Hepatocyte (in vitro differentiated cells): ENCODE measurements around the gene EVA1A. TPM values are rescaled to one million over a fixed set of nuclear protein-coding genes. Genes with fewer than 3 reads are reported as not detected.

Experiments used
- DNase-seq: peaks from one replicate; pipeline ENCODE4 v3.0.0-alpha.2; 2016; ENCODE audit warnings: low spot score
- H2AFZ ChIP-seq: fragments of 200-600 bp; sonication (generic); 2 replicates; pipeline ENCODE4 v1.6.0; 2016; ENCODE audit warnings: antibody characterized with exemption, mild to moderate bottlenecking
- H3K27ac ChIP-seq: fragments of 200-600 bp; sonication (generic); 2 replicates; pipeline ENCODE4 v1.5.1; 2016; ENCODE audit warnings: mild to moderate bottlenecking
- H3K27me3 ChIP-seq: fragments of 200-600 bp; sonication (generic); 2 replicates; pipeline ENCODE4 v1.6.1; 2016
- H3K36me3 ChIP-seq: fragments of 200-600 bp; sonication (generic); replicated peaks from 2 replicates; pipeline ENCODE4 v1.5.1; 2016; ENCODE audit warnings: low read depth; ENCODE audit not compliant: insufficient read depth
- H3K4me1 ChIP-seq: fragments of 200-600 bp; sonication (generic); 2 replicates; pipeline ENCODE4 v1.5.1; 2016; ENCODE audit warnings: mild to moderate bottlenecking, moderate library complexity; ENCODE audit not compliant: insufficient read depth
- H3K4me2 ChIP-seq: fragments of 200-600 bp; sonication (generic); 2 replicates; pipeline ENCODE4 v1.6.0; 2016
- H3K4me3 ChIP-seq: fragments of 200-600 bp; sonication (generic); 2 replicates; pipeline ENCODE4 v1.5.1; 2016; ENCODE audit warnings: mild to moderate bottlenecking
- H3K79me2 ChIP-seq: fragments of 200-600 bp; sonication (generic); 2 replicates; pipeline ENCODE4 v1.6.0; 2017; ENCODE audit warnings: mild to moderate bottlenecking
- H3K9me2 ChIP-seq: fragments of 200-600 bp; sonication (generic); replicated peaks from 2 replicates; pipeline ENCODE4 v1.6.0; 2017; ENCODE audit warnings: mild to moderate bottlenecking; ENCODE audit not compliant: insufficient read depth
- H3K9me3 ChIP-seq: fragments of 200-600 bp; sonication (generic); 2 replicates; pipeline ENCODE4 v1.5.1; 2016; ENCODE audit warnings: low read depth, mild to moderate bottlenecking
- H4K20me1 ChIP-seq: fragments of 200-600 bp; sonication (generic); 2 replicates; pipeline ENCODE4 v1.6.0; 2016; ENCODE audit warnings: mild to moderate bottlenecking; ENCODE audit not compliant: insufficient read depth, poor library complexity, severe bottlenecking
- CTCF ChIP-seq: fragments of 200-600 bp; sonication (generic); IDR thresholded peaks from 2 replicates; pipeline ENCODE4 v1.5.1; 2016; ENCODE audit warnings: antibody characterized with exemption, mild to moderate bottlenecking; ENCODE audit not compliant: poor library complexity
- EZH2 ChIP-seq: fragments of 200-600 bp; sonication (generic); IDR thresholded peaks from 2 replicates; pipeline ENCODE4 v1.6.1; 2016; ENCODE audit warnings: antibody characterized with exemption, mild to moderate bottlenecking, borderline replicate concordance
- EZH2phosphoT487 ChIP-seq: fragments of 200-600 bp; sonication (generic); IDR thresholded peaks from one replicate; pipeline ENCODE4 v1.6.1; 2018; ENCODE audit warnings: antibody characterized with exemption, mild to moderate bottlenecking, low read depth, moderate library complexity; ENCODE audit not compliant: unreplicated experiment, severe bottlenecking
- WGBS: methylation state at CpG from one replicate; pipeline ENCODE4 v1.1.6; 2016; ENCODE audit warnings: low lambda C conversion rate; ENCODE audit errors: missing lambda C conversion rate; 5-methylcytosine and 5-hydroxymethylcytosine counted together
- polyA plus RNA-seq: library from polyadenylated mRNA; unstranded; fragments of >200 nt; fragmentation: Nextera tagmentation; extraction: Ambion mirVana; gene quantifications from 2 replicates; pipeline ENCODE4 v1.2.1, GENCODE V29; 2016
- total RNA-seq: library from RNA; depleted of rRNA; stranded (reverse); fragments of >200 nt; gene quantifications from 2 replicates; pipeline ENCODE4 v1.2.3, GENCODE V29; 2014

EVA1A gene
- total and polyA plus RNA-seq, 2 experiments from 2014 or later, result 15.3 to 30.8 TPM

- no peaks in the 10 kb centered on the region for H3K79me2 ChIP-seq
Measured at GRCh38 chr2:75500633-75501032, 60.1 kb downstream of the EVA1A start.

GRCh38 chr2:75499534-75499933 lies 61.2 kb downstream of the EVA1A start:
- H3K4me1 ChIP-seq, result no peaks in the 10 kb centered on the region
- no peaks in the 10 kb centered on the region for H3K79me2 ChIP-seq
- no peaks in the 10 kb centered on the region for H3K27me3 ChIP-seq
- H3K4me3 ChIP-seq, result no peak overlapping the region
- TF ChIP-seq CTCF, result no peak
- H3K9me2 ChIP-seq, result no peaks in the 10 kb centered on the region
- no peak overlapping the region for H2AFZ ChIP-seq
- no peaks in the 10 kb centered on the region for H3K36me3 ChIP-seq
- 89% methylated on average over 4 of the region's 4 CpGs for WGBS
- H3K4me2 ChIP-seq, result no peak overlapping the region
- DNase-seq, result no peak
- H3K9me3 ChIP-seq, result no peaks in the 10 kb centered on the region
- H4K20me1 ChIP-seq, result no peaks in the 10 kb centered on the region
- H3K27ac ChIP-seq, result no peak overlapping the region

More at GRCh38 chr2:75500633-75501032, 60.1 kb downstream of the EVA1A start:
- Histone ChIP-seq H3K9me3 (no peaks in the 10 kb centered on the region), H3K36me3 (no peaks in the 10 kb centered on the region), H2AFZ (no peak overlapping the region), H3K4me3 (no peak overlapping the region), H3K27me3 (no peaks in the 10 kb centered on the region), H3K4me2 (no peak overlapping the region), H3K27ac (no peak overlapping the region), H4K20me1 (no peaks in the 10 kb centered on the region), H3K9me2 (no peaks in the 10 kb centered on the region), H3K4me1 (no peaks in the 10 kb centered on the region)
- no peak for TF ChIP-seq EZH2
- WGBS, result 96% methylated on average over 2 of the region's 2 CpGs
- no peak for DNase-seq

- no peak overlapping the region for H3K4me2 ChIP-seq
- no peak overlapping the region for H3K4me3 ChIP-seq
- H3K79me2 ChIP-seq, result no peaks in the 10 kb centered on the region
- H2AFZ ChIP-seq, result no peak overlapping the region
- H3K36me3 ChIP-seq, result no peaks in the 10 kb centered on the region
- H3K9me2 ChIP-seq, result no peaks in the 10 kb centered on the region
- no peaks in the 10 kb centered on the region for H3K9me3 ChIP-seq
- H4K20me1 ChIP-seq, result no peaks in the 10 kb centered on the region
- no peak overlapping the region for H3K27ac ChIP-seq
- no peaks in the 10 kb centered on the region for H3K27me3 ChIP-seq
- H3K4me1 ChIP-seq, result no peaks in the 10 kb centered on the region
- DNase-seq, result no peak
- TF ChIP-seq EZH2phosphoT487 (no peak), EZH2 (no peak), CTCF (no peak)
Measured at GRCh38 chr2:75498907-75499306, 61.8 kb downstream of the EVA1A start.

- no peaks in the 10 kb centered on the region for H3K9me2 ChIP-seq
- H3K27me3 ChIP-seq, result no peaks in the 10 kb centered on the region
- no peaks in the 10 kb centered on the region for H3K79me2 ChIP-seq
- no peaks in the 10 kb centered on the region for H3K4me1 ChIP-seq
- TF ChIP-seq EZH2 (no peak), EZH2phosphoT487 (no peak), CTCF (no peak)
- no peak overlapping the region for H2AFZ ChIP-seq
- no peak overlapping the region for H3K4me3 ChIP-seq
- H3K36me3 ChIP-seq, result no peaks in the 10 kb centered on the region
- H3K4me2 ChIP-seq, result no peak overlapping the region
- WGBS, result 77% methylated on average over 5 of the region's 5 CpGs
- no peak overlapping the region for H3K27ac ChIP-seq
- H3K9me3 ChIP-seq, result no peaks in the 10 kb centered on the region
- no peak for DNase-seq
- H4K20me1 ChIP-seq, result no peaks in the 10 kb centered on the region
Measured at GRCh38 chr2:75497256-75497655, 63.5 kb downstream of the EVA1A start.
